Endothelial cell of umbilical vein (primary cell): ENCODE measurements around the gene BLTP2. TPM values are rescaled to one million over a fixed set of nuclear protein-coding genes. Genes with fewer than 3 reads are reported as not detected.

Source experiments
- BruUV-seq: library from RNA; stranded (reverse); fragments of 400-500 nt; replicated peaks from 2 replicates; lab custom pipeline; 2021; lab: Mats Ljungman, UMichigan
- CTCF ChIA-PET: fragments of 300-600, 350-600 bp; sonication (Branson Sonifier 250); formaldehyde crosslinking; loops from one replicate; lab custom pipeline; 2021; ENCODE audit warnings: antibody characterized with exemption, inconsistent platforms; lab: Charles Lee
- POLR2A ChIA-PET: fragments of 300-600, 350-600 bp; sonication (Branson Sonifier 250); formaldehyde crosslinking; loops from one replicate; lab custom pipeline; 2021; ENCODE audit warnings: antibody characterized with exemption, inconsistent platforms; lab: Charles Lee
- DNase-seq: peaks from one replicate; pipeline ENCODE4 v3.0.0-alpha.2; 2011; ENCODE audit warnings: low read depth, low spot score
- FAIRE-seq: peaks from 2 replicates; lab custom pipeline; 2011; peaks lifted over from hg19 to GRCh38; lab: Jason Lieb, UNC
- H2AFZ ChIP-seq: 2 replicates; pipeline ENCODE4 v1.6.0; 2012; ENCODE audit warnings: low read depth, low read length, control low read depth, inconsistent platforms
- H3K27ac ChIP-seq: 2 replicates; pipeline ENCODE4 v1.5.1; 2011; ENCODE audit warnings: low read depth, mild to moderate bottlenecking, control low read depth, low read length, moderate library complexity; ENCODE audit not compliant: insufficient read depth
- H3K27me3 ChIP-seq, 2 experiments: 2 replicates each; pipeline versions ENCODE4 v1.6.0 to v1.6.1; 2011; ENCODE audit warnings: low read length in 2 of 2, mixed read lengths in 1 of 2; ENCODE audit not compliant: control insufficient read depth in 2 of 2, insufficient read depth in 2 of 2
- H3K36me3 ChIP-seq, 2 experiments: 2 replicates in 1 of 2; 3 replicates in 1 of 2; pipeline ENCODE4 v1.5.1; 2011; ENCODE audit warnings: low read length in 2 of 2, mild to moderate bottlenecking in 1 of 2, moderate library complexity in 1 of 2; ENCODE audit not compliant: control insufficient read depth in 2 of 2, insufficient read depth in 2 of 2; ENCODE audit errors: extremely low read depth in 1 of 2
- H3K4me1 ChIP-seq: 3 replicates; pipeline ENCODE4 v1.5.1; 2011; ENCODE audit warnings: mild to moderate bottlenecking, low read length; ENCODE audit not compliant: control insufficient read depth, insufficient read depth; ENCODE audit errors: extremely low read depth
- H3K4me2 ChIP-seq: 2 replicates; pipeline ENCODE4 v1.6.1; 2011; ENCODE audit warnings: low read length, control low read depth, mixed read lengths; ENCODE audit not compliant: insufficient read depth
- H3K4me3 ChIP-seq, 3 experiments: fragments of 200-600 bp in 1 of 3; sonication (generic), shearing (Covaris generic) in 1 of 3; replicated peaks in 1 of 3; 2 replicates each; pipeline ENCODE4 v1.5.1; 2011 to 2016; ENCODE audit warnings: control low read depth in 3 of 3, low read length in 3 of 3, mild to moderate bottlenecking in 2 of 3, inconsistent platforms in 1 of 3, low read depth in 1 of 3, moderate library complexity in 1 of 3; ENCODE audit not compliant: insufficient read depth in 1 of 3
- H3K79me2 ChIP-seq: 2 replicates; pipeline ENCODE4 v1.6.0; 2012; ENCODE audit warnings: low read length, inconsistent platforms; ENCODE audit not compliant: control insufficient read depth, insufficient read depth
- H3K9ac ChIP-seq: replicated peaks from 2 replicates; pipeline ENCODE3; 2011; ENCODE audit warnings: low read length, control low read depth; ENCODE audit not compliant: insufficient read depth; ENCODE audit errors: extremely low read depth
- H3K9me1 ChIP-seq: replicated peaks from 3 replicates; pipeline ENCODE4 v1.6.0; 2011; ENCODE audit warnings: mild to moderate bottlenecking, low read length; ENCODE audit not compliant: control insufficient read depth, insufficient read depth; ENCODE audit errors: extremely low read depth
- H3K9me3 ChIP-seq: replicated peaks from 2 replicates; pipeline ENCODE4 v1.5.1; 2012; ENCODE audit warnings: low read length, inconsistent platforms; ENCODE audit not compliant: control insufficient read depth, insufficient read depth
- H4K20me1 ChIP-seq: replicated peaks from 2 replicates; pipeline ENCODE3; 2011; ENCODE audit warnings: mild to moderate bottlenecking, low read length; ENCODE audit not compliant: control insufficient read depth, insufficient read depth; ENCODE audit errors: extremely low read depth
- CTCF ChIP-seq, 2 donors: IDR thresholded peaks; 1 replicate in 1 of 2; 2 replicates in 1 of 2; pipeline ENCODE4 v1.5.1; 2011; ENCODE audit warnings: low read length in 2 of 2, mild to moderate bottlenecking in 2 of 2, moderate library complexity in 2 of 2, control low read depth in 1 of 2, inconsistent platforms in 1 of 2, low read depth in 1 of 2; ENCODE audit not compliant: insufficient read depth in 1 of 2; ENCODE audit errors: extremely low read depth in 1 of 2
- EZH2 ChIP-seq: IDR thresholded peaks from 2 replicates; pipeline ENCODE4 v1.6.1; 2012; ENCODE audit warnings: borderline replicate concordance, low read depth, mild to moderate bottlenecking, moderate library complexity, low read length, inconsistent platforms; ENCODE audit not compliant: severe bottlenecking
- FOS ChIP-seq: IDR thresholded peaks from 2 replicates; pipeline ENCODE4 v1.6.1; 2011; ENCODE audit warnings: mild to moderate bottlenecking, low read length, moderate library complexity, borderline replicate concordance; ENCODE audit not compliant: insufficient read depth
- GATA2 ChIP-seq: IDR thresholded peaks from 2 replicates; pipeline ENCODE4 v1.7.0; 2011; ENCODE audit warnings: low read depth, mild to moderate bottlenecking, moderate library complexity, mixed read lengths, low read length; ENCODE audit not compliant: insufficient read length, insufficient read depth
- JUN ChIP-seq: IDR thresholded peaks from 2 replicates; pipeline ENCODE4 v1.6.1; 2011; ENCODE audit warnings: borderline replicate concordance, low read depth; ENCODE audit not compliant: insufficient read length, insufficient read depth
- MYC ChIP-seq: IDR thresholded peaks from one replicate; pipeline ENCODE4 v1.6.1; 2011; ENCODE audit warnings: mild to moderate bottlenecking, low read depth, low read length
- POLR2A ChIP-seq: IDR thresholded peaks from 2 replicates; pipeline ENCODE4 v1.6.1; 2012; ENCODE audit warnings: low read depth, mild to moderate bottlenecking, control low read depth, low read length
- POLR2AphosphoS5 ChIP-seq: IDR thresholded peaks from 2 replicates; pipeline ENCODE4 v1.6.1; 2012; ENCODE audit warnings: low read depth, mild to moderate bottlenecking, control low read depth, low read length, moderate library complexity; ENCODE audit not compliant: insufficient read depth
- dilution Hi-C: fragments of 300-500 bp; cut with MboI; formaldehyde crosslinking; loops from one replicate; pipeline ENCODE4 v1.15.0; 2019; ENCODE audit warnings: low sequenced_read_pairs; ENCODE audit not compliant: extremely low pct_ligation_motif_present
- intact Hi-C: fragments of 100-400 bp; cut with micrococcal nuclease; formaldehyde crosslinking; loops from one replicate; pipeline ENCODE4 v1.10.0; 2022
- polyA plus RNA-seq, 4 experiments: library from polyadenylated mRNA; depleted of rRNA in 3 of 4; stranded (reverse) in 3 of 4; unstranded in 1 of 4; fragments of >200 nt; gene quantifications; 2 replicates each; pipeline versions ENCODE4 v1.2.1 to v1.2.3, GENCODE V29; 2011 to 2012; ENCODE audit warnings: missing spikeins in 1 of 4
- total RNA-seq: library from RNA; stranded (reverse); gene quantifications from 2 replicates; pipeline ENCODE4 v1.2.3, GENCODE V29; 2021
- TF ChIP-seq, protein P1 (sequence below): IDR thresholded peaks from 2 replicates; pipeline ENCODE4 v1.6.1; 2011; ENCODE audit not compliant: insufficient read depth, insufficient read length

Gene BLTP2
- total and polyA plus RNA-seq, 2 donors (not counting 3 experiments of a cell fraction or from before 2014, with no cell fraction given) = 91.4 to 164 TPM

- no peaks in the 10 kb centered on the region for H3K27me3 ChIP-seq
- no peak for FAIRE-seq
- H3K4me1 ChIP-seq = no peaks in the 10 kb centered on the region
- CTCF ChIA-PET = interaction anchor here (0.7 to 2.8 kb wide), 4 partner anchors 13 to 32 kb away, joined by 3 to 12 read pairs (median 4); no protein-coding TSS in a partner anchor
- BruUV-seq = no TSS peak
- no peaks in the 10 kb centered on the region for H3K9me3 ChIP-seq
- TF ChIP-seq, protein P1, sequence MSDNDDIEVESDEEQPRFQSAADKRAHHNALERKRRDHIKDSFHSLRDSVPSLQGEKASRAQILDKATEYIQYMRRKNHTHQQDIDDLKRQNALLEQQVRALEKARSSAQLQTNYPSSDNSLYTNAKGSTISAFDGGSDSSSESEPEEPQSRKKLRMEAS = no peak
- TF ChIP-seq JUN (no peak), MYC (no peak), CTCF (IDR thresholded peaks at IDR 0.05; ENCODE audit: extremely low read depth in 1 of 2, insufficient read depth in 1 of 2, low read depth in 1 of 2, low read length in 2 of 2) (no peak), EZH2 (no peak), POLR2AphosphoS5 (no peak), FOS (no peak), GATA2 (no peak), POLR2A (no peak)
- no peaks in the 10 kb centered on the region for H3K9me1 ChIP-seq
- POLR2A ChIA-PET = no interaction called here
- H4K20me1 ChIP-seq = no peaks in the 10 kb centered on the region
- no peak overlapping the region for H3K4me2 ChIP-seq
- no peak for DNase-seq
- intact Hi-C loops (no loop called here), dilution Hi-C loops (no loop called here)
- H3K9ac ChIP-seq = no peak overlapping the region
- H2AFZ ChIP-seq = no peak overlapping the region
- no peak overlapping the region for H3K4me3 ChIP-seq
- H3K79me2 ChIP-seq = no peaks in the 10 kb centered on the region
- peaks cover 37 to 54% of the 10 kb centered on the region in 2 experiments for H3K36me3 ChIP-seq
- H3K27ac ChIP-seq = no peak overlapping the region
Measured at GRCh38 chr17:28675490-28675889, 30.5 kb upstream of the BLTP2 start.
